NCI-H128 (cell line): ENCODE data around the gene DARS1.
"Not testable (repeated sequence)": the region's sequence is repeated elsewhere in the genome, so short reads cannot be mapped to it uniquely, and the experiment has no call there.

ENCODE experiments used
- DNase-seq: peaks from one replicate; lab custom pipeline; 2025; ENCODE audit not compliant: unreplicated experiment; lab: John Stamatoyannopoulos, UW

DARS1 gene

GRCh38 chr2:135985826-135986393 is 484 bp upstream of the DARS1 start:
- DNase-seq = no peak

- DNase-seq = no peak
Measured at GRCh38 chr2:135984199-135985017, 1.0 kb downstream of the DARS1 start.

- DNase-seq = no peak
Measured at GRCh38 chr2:135980434-135981079, 4.9 kb downstream of the DARS1 start.

- DNase-seq = no peak
Measured at GRCh38 chr2:135975702-135976101, 9.7 kb downstream of the DARS1 start.

GRCh38 chr2:135974036-135974435 is 11.4 kb downstream of the DARS1 start:
- no peak for DNase-seq

GRCh38 chr2:135969655-135970387 is 15.6 kb downstream of the DARS1 start:
- no peak for DNase-seq

- no peak for DNase-seq
Measured at GRCh38 chr2:135965756-135966155, 19.7 kb downstream of the DARS1 start.

- DNase-seq = not testable (repeated sequence)
Measured at GRCh38 chr2:135964404-135964803, 21.0 kb downstream of the DARS1 start.

- DNase-seq = no peak
Measured at GRCh38 chr2:135963841-135964240, 21.6 kb downstream of the DARS1 start.

- no peak for DNase-seq
Measured at GRCh38 chr2:135962366-135963123, 22.9 kb downstream of the DARS1 start.

GRCh38 chr2:135960656-135961551 is 24.5 kb downstream of the DARS1 start:
- no peak for DNase-seq

GRCh38 chr2:135960150-135960549 is 25.3 kb downstream of the DARS1 start:
- no peak for DNase-seq

- DNase-seq = not testable (repeated sequence)
Measured at GRCh38 chr2:135958927-135959326, 26.5 kb downstream of the DARS1 start.

- DNase-seq = no peak
Measured at GRCh38 chr2:135954020-135954601, 31.3 kb downstream of the DARS1 start.

GRCh38 chr2:135952891-135953290 is 32.5 kb downstream of the DARS1 start:
- no peak for DNase-seq

GRCh38 chr2:135951041-135951583 is 34.3 kb downstream of the DARS1 start:
- DNase-seq = no peak

- DNase-seq = no peak
Measured at GRCh38 chr2:135949451-135950234, 35.8 kb downstream of the DARS1 start.

- DNase-seq = no peak
Measured at GRCh38 chr2:135948642-135949355, 36.6 kb downstream of the DARS1 start.
